Activated CD8-positive, alpha-beta memory T cell treated with anti-CD3 and anti-CD28 coated beads, Interleukin-2, amount 50 U/mL, for 1 hour (primary cell): ENCODE data around the gene DSG2.

ENCODE experiments used
- DNase-seq: peaks from one replicate; pipeline ENCODE4 v3.0.0-alpha.2; 2020; ENCODE audit errors: extremely low read depth

The DSG2 gene

DNA sequence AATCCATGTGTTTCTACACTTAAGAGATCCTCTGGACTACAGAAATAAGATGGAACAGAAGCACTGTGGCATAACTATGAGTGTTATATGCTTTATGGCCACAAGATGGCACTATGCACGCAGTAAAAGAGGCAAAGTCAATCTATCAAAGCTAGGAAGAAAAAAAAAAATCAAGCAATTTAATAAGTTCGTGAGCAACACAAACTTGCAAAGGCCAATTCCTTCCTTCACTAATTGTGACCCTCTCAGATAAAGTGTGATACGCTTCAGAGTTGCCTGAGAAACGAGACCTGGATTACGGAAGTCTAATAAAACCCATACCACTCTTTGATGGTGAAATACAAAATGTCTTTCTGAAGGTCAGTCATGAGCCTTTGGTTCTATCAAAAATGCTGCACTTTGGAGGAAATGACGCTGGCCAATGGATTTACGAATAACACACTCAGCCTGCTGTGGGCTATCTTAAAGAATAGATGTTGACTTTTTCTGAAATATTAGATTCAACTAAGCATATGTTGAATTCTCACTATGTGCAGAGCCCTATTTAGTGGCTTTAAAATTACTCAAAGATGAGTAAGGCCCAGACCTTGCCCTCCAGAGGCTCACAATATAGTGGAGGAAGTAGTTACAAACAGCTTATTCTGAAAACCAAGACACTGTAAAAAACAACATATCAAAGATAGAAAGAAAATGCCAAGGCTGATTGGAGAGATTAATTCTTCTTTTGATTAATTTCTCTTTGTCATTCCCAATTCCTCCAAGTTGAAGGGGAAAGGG is 58.2 kb downstream of the DSG2 start:
- DNase-seq = no peak

DNA sequence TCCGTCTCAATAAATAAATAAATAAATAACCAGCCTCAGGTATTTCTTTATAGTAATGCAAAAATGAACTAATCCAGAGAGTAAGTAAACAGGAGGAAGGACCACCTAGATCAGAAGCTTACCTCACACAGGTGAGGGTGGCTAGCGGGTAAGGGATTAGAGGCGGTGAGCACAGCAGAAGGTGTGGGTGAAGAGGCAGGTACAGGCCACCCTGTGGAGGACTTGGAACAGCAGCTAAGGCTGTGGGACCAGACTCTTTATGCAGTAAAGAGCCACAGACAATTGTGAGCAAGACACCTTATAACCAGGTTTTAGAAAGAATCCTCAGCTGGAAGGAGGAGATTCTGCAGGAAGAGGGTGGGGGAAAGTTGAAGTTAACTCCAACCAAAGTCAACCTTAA is 59.5 kb downstream of the DSG2 start:
- no peak for DNase-seq

DNA sequence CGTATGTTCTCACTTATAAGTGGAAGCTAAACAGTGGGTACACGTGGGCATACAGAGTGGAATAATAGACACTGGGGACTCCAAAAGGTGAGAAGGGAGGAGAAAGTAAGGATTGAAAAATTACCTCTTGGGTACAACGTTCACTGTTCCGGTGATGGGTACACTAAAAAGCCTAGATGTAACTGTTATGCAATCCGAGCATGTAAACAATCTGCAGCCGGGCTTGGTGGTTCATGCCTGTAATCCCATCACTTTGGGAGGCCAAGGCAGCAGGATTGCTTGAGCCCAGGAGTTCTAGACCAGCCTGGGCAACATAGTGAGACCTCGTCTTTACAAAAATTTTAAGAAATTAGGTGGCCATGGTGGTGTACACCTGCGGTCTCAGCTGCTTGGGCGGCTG is 60.6 kb downstream of the DSG2 start:
- DNase-seq = no peak

DNA sequence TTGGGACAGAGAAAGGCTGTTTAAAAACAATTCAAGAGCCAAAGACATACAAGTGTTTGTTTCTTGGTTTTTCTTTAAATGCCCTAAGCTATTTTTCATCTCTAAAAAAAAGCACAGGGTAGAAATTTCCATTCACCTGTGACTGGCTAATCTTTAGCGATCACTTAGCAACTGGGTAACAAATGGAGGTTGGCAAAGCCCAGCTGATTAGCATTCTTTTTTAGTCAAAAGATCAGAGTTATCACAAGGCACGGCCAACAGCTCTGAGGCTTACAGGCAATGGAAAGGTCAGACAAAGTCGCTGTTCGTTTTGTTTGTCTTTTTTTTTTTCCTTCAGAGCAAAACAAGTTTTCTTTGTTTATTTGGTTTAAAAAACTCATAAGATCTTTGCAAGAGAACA is 64.7 kb downstream of the DSG2 start:
- no peak for DNase-seq

GRCh38 chr18:31563778-31564177 is 65.8 kb downstream of the DSG2 start:
- DNase-seq = no peak

GRCh38 chr18:31565345-31565744 is 67.4 kb downstream of the DSG2 start:
- DNase-seq = no peak

DNA sequence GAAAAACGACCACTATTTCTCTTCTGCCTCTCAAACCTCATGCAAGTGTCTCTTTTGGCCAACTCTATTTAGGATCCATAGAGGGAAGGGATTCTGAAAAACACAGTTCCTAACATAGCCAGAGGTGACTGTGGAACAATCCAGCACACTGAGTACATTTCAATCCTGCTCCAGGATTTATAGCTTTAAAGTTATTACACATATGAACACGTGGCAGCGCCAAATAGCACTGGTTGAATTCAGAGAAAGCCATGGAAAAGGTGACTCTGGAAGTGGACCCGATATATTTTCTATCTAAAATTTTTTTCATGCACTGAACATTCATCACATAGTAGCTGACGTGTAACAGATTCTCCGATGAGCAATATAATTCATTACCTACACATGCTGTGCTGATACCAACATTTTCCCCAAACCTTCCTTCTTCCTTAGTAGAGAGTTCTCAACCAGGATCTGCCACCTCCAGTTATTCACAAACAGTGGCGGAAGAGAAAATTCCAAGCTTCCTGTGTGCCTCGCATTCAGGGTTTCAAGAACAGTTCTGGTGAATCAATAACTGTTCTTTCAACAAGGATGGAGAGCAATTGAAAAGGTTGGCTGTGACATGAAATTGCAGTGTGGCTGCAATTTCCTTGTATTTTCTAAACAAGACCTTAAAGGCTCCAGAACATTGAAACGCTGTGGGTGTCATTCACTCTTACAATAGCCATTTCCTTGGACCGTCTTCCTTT is 68.0 kb downstream of the DSG2 start:
- DNase-seq = no peak

DNA sequence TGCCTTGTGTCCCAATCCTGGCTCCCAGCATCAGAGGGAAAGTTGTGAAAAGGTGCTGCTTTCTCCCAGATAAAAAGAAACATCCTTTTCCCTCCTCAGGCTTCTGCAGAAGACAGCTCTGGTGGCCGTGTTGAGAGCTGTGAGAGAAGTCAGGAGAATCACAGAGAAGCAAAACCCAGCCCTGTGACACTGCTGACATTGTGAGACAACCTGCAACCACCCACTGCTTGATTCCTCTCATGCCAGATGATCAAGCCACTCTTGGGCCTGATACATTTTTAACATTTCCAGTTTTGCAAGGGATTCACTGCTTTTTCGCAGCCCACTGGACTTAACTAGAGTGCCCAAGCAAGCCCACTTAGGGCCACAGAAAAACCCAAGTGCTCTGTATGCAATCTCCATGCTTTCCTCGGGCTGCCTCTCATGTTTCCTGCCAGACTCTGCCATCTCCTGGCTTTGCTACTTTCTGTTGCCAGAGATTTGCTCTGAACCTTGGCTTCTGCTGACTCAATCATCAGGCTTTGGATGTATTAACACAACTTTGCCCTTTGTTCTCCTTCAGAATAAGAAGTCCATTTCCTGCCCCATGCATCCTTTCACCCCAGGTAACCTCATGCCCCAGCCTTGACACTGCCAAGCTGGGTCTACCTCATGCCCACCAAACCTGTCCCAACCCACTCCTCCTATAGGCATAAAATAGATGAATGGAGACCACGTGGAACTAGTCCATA is 68.8 kb downstream of the DSG2 start:
- no peak for DNase-seq

- no peak for DNase-seq
Observed at GRCh38 chr18:31572368-31572767, 74.4 kb downstream of the DSG2 start.

GRCh38 chr18:31573051-31573450 is 75.1 kb downstream of the DSG2 start:
- DNase-seq = no peak

GRCh38 chr18:31574359-31574758 is 76.4 kb downstream of the DSG2 start:
- DNase-seq = no peak

GRCh38 chr18:31575515-31576257 is 77.7 kb downstream of the DSG2 start:
- no peak for DNase-seq

GRCh38 chr18:31576670-31577069 is 78.7 kb downstream of the DSG2 start:
- no peak for DNase-seq

GRCh38 chr18:31577195-31577594 is 79.2 kb downstream of the DSG2 start:
- DNase-seq = no peak

DNA sequence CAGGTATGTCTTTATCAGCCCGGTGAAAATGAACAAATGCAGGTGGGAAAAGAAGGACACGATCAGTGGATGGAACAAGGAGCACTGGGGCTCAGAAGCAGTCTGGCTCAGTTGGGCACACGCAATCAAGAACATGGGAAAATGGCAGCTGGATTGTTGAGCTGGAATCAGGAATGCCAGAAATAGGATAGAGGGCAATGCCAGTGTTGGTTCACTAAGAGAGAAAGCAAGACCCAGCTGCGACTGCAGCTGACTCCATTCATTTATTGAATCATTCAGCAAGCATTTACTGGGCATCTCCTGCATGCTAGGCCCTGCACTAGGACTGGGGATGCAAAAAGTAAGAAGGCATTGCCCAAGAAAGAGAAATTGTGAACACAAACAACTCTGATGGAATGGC is 80.1 kb downstream of the DSG2 start:
- DNase-seq = no peak

GRCh38 chr18:31579375-31579774 is 81.4 kb downstream of the DSG2 start:
- no peak for DNase-seq

DNA sequence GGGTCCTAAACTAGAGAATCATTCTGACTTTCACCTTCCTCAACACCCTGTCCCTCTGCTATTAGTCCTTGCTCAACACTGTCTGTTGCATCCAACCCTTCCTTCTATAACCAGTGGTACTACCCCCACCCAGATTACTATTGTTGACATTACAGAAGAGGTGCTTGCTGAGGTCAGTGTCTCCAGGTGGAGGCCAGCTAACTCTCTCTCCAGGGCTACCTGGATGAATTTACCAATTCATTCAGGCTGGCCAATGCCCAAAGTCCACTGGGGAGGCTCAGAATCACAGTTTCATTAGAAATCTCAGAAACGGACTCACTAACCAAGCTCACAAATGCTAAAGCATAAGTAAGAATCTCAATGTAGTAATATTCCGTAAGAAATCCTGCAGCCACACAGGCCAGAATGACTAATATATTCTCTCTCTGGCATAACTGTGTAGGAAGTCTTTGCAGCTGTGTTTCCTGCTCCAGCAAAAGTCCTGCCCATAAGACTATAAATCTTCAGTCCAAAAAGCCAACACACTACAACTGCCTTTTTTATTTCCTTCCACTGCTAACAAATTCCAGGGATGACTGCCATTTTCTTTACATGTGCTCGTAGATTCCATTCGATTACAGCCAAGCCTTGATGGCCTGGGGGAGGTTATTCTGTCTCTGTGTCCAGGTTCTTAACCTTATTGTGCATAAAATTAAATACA is 83.7 kb downstream of the DSG2 start:
- DNase-seq = no peak

DNA sequence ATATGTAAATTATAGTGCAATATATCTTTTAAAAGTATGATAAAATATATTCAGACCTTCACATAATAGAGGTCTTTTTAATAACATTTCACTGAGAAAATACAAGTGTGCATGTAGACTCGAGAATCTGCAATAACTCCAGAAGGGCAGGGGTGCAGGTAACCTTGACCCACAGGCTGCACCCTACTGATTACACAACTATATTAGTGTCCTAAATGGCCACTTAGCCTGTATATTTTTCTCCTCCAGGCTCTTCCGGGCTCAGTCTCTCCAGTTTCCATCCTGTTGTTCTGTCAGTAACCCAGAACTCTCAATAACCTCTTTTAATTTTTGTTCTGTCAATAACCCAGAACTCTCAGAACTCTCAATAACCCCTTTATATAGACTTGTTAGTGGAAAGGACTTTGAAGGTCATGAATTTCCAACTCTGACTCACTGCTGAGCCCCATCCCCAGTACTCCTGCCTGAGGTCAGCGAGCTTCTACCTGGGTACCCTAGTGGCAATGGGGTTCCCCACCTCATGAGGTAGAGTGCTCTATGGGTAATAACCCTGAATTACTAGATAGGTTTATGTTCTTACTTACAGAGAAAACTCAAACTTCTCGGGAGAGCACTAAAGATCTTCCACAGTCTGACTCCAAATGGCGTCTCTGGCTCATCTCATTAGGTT is 85.3 kb downstream of the DSG2 start:
- DNase-seq = no peak

DNA sequence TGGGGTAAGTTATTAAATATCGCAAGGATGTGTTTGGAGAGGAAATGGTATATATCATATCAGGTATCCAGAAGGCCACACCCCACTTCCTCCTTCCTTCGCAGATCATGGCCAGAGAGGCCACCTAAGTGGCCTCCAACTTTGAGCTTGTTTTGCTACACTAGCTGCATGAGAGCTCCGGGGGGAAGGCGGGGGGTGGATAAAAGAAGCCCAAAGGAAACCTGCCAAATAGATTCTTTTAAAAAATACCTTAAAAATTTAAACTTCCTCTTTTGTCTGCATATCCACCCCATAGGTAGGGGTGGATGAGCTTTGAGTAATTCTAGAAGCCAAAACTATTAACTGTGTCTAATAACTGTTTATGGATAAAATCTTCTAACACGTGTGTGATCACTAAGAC is 88.0 kb downstream of the DSG2 start:
- no peak for DNase-seq

DNA sequence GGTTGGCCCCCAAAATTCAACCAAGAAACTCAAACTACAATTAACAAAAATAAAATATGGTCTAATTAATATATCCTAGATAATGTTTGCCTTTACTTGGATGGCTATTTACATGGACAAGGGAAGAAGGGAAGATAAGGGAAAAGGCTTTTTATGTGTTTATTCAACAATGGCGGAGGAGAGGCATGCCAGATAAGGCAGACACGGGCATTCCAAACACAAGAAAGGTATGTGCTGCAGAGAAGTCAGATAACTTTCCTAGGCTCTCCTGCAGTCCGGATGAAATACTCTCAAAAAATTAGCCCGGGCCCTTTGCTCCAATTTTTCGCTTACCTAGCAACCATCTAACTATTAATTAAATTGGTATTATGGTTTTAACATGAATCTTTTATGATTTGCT is 88.6 kb downstream of the DSG2 start:
- DNase-seq = no peak

DNA sequence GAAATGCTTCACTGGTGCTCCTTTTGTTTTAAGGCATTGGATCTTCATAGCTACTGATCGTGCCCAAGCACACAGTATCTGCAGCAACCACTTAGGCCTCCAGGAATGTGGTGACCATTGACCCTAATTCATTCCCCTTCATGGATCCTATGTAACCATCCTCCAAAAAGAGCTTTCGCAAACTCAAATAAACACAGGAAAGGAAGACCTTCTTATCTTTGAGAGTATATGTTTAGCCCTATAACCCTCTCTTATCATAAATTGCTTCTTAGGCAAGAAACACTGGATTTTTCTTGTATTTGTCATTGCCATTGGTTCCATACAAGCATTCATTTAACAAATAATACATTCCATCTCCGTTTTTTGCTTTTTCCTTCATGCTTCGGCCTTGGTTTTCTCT is 89.6 kb downstream of the DSG2 start:
- DNase-seq = no peak
